GM12801 (cell line): ENCODE measurements around the gene CDK6.

Experiments used
- TF ChIP-seq, protein P1 (sequence below): IDR thresholded peaks from one replicate; pipeline ENCODE4 v1.5.1; 2011; ENCODE audit warnings: control low read depth; ENCODE audit not compliant: insufficient read length; ENCODE audit errors: extremely low read depth

CDK6 gene

DNA sequence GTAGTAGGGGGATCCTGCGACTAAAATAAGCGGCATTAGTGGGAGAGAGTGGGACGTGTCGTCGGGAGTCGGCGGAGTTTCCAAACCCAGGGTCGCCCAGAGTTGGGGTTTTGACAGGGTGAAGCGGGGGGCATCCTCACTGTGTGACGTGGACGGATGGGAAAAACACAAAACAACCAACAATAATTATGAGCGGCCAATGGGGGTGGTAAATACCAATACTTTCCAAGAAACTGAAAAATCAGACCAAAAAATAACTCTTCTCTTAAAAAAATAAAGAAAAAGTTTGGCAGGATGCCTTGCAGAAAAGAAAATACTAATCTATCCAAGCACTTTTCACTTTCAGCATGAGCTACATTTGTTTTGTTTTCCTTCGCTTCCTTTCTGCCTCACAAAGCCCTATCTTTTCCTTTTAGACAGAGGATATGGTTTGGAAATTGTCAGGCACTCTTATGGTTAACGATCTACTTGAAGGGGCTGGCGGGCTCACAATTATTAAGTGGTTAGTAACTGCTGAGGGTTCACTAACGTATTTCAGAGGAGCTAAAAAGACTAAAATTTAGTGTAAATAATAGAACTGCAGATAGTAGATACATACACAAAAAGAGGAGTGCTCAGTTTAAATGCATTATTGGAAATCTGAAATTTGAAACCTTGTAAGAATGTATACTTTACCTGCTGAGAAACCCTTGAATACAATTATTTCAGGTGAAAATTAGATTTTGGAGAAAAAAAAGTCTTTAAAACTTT is 802 bp upstream of the CDK6 start:
- TF ChIP-seq, protein P1, sequence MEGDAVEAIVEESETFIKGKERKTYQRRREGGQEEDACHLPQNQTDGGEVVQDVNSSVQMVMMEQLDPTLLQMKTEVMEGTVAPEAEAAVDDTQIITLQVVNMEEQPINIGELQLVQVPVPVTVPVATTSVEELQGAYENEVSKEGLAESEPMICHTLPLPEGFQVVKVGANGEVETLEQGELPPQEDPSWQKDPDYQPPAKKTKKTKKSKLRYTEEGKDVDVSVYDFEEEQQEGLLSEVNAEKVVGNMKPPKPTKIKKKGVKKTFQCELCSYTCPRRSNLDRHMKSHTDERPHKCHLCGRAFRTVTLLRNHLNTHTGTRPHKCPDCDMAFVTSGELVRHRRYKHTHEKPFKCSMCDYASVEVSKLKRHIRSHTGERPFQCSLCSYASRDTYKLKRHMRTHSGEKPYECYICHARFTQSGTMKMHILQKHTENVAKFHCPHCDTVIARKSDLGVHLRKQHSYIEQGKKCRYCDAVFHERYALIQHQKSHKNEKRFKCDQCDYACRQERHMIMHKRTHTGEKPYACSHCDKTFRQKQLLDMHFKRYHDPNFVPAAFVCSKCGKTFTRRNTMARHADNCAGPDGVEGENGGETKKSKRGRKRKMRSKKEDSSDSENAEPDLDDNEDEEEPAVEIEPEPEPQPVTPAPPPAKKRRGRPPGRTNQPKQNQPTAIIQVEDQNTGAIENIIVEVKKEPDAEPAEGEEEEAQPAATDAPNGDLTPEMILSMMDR = no peak

DNA sequence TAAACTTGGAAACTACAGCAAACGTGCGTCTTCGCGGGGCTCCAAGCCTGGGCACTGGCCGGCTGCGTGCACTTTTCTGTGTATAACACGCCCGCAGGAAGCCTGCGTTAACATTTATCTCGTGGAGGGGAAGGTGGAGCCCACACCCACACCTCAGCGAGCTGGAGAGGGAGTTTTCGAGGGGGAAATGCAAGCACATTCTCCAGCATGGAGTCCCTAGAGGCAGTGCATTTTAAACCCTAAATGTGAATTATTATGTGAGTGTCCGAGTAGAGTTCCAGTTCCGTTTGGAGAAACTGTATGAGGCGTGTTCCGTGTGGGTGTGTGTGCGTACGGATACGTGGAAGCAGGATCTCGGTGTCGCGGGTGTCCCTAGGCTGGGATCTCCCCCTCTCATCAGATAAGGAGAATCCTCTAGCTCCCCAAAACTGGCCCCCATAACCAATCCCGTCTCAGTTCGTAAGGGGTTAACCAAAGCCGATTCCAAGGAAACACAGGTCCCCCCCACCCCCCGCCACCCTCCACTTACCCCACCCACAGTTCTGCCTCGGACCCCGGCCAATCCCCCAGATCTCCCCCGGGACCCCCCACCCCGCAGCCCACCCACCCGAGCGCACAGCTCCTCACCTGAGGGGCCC is 403 bp downstream of the CDK6 start:
- TF ChIP-seq, protein P1 = no peak

DNA sequence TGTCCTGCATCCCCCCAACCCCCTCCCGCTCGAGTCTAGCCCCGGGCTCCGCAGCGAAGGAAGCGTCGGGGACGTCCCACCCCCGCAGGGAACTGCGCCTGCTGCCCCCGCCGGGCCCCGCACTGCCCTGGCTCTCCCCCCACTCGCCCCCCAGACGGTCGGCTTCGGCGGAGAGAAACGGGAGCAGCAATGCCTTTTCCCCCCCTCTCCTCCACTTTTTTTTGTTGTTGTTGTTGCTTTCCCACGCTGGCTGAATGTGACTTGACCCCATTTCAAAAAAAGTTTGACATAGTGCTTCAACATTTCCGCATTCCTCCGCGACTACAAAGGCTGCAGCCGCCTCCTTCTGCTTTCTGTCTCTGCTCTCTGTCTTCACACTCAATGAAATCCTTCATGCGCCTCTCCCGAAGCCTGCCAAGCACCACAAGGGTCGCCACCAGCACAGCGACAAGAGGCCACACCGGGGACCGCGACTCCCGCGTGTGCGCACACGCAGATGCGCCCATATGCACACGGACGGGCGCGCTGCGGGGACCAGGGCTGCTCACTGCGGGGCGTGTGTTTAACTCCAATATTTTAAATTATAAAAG is 1.0 kb downstream of the CDK6 start:
- TF ChIP-seq, protein P1 = no peak

DNA sequence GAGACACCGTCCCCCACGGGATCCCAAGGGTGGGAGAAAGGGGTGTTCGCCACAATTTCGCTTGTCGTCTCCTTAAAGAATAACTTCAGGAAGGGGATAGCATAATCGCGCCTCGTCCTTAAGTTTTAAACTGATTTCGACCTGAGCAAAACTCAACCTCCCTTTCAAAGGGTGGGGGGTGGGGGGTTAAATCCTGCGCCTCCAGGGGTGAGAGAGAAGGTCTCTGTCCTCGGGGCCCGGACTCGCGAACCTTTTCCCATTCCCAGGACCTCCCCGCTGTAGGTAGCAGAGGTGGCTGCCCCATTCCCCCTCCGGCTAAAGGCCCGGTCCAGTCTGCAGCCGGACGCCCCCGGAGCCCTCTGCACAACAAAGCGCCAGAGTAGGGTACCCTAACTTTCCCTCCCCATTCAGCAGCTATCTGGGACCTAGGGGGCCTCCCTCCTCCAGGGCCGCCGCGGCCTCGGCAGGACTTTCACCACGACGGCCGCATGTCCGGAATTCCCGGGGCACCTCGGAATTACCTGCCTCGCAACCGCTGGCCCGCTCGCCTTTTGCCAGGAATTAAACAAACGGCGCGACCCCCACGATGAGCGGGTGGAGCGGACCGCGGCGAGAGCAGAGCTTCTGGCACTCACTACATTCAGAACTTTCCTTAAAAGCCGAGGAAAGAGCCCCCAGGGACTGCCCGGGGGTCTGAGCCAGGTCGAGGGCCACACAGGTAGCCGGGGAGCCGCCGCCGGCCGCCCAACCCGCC is 1.7 kb downstream of the CDK6 start:
- TF ChIP-seq, protein P1 = no peak

DNA sequence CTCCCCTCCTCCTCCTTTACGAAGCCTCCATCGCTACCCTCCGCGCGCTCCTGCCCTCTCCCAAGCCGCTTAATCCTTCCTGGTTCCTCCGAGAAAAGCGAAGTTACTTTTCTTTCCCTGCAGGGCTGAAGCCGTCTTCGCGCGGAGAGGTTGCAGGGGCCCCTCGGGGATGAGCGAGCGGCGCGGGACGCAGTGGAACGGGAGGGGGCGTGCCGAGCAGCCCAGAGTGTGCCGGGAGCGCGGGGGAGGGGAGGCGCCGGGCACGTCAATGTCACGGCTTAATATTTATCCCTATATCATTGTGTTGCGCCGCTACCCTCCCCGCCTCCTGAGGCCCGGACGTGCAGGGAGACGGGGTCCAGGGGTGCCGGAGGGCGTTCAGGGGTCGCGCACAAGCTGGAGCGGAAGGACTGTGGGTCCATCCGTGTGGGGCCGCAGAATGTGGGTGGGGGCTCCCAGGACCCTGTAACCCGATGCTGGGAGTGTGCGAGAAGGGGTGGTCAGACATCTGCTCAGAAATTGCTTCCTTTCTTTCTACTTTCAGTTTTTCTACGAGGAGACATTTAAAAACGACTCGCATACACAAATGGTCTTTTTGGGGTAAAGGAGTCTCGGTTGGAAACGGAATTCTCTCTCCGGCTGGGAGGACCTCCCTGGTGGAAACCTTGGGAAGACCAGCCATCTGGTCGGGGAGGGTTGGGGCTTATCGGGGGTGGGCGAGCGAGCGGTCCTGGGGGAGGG is 2.4 kb downstream of the CDK6 start:
- TF ChIP-seq, protein P1 = no peak

DNA sequence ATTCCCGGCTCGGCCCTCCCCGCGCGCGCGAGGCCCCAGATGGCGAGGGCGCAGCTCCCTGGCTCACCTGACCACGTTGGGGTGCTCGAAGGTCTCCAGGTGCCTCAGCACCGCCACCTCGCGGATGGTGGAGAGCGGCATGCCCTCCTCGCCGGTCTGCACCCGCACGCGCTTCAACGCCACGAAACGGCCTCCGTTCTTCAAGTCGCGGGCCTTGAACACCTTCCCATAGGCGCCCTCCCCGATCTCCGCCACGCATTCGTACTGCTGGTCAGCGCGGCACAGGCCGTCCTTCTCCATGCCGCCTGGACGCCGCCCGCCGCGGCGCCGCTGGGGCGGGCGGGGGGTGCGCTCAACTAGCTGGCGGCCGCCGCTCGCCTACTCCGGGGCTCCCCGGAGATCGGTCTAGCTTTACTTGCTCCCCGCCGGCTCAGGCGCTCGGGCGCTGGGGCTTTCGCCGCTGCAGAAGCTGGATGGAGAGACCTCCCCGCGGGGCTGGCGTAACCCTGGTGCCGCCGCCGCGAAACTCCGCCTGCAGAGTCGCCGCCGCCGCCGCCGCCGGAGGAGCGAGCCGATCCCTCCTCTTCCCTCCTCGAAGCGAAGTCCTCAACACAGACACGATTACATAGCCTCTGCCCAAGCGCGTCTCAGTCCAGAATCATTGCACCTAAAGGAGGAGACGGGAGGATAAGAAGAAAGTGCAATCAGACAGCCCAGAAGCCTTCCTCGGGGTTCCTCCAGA is 3.2 kb downstream of the CDK6 start:
- TF ChIP-seq, protein P1 = no peak
